Breast epithelium (tissue), 3 donors: ENCODE results near the gene VPS51.

Source experiments
- CTCF ChIP-seq, 3 donors: fragments of 450-650 bp; IDR thresholded peaks; one replicate each; pipeline ENCODE4 v1.5.1; 2016 to 2017; ENCODE audit warnings: antibody characterized with exemption in 3 of 3, mild to moderate bottlenecking in 3 of 3, moderate library complexity in 3 of 3
- POLR2A ChIP-seq: fragments of 450-650 bp; IDR thresholded peaks from one replicate; pipeline ENCODE4 v1.6.1; 2016; ENCODE audit warnings: antibody characterized with exemption, mild to moderate bottlenecking, moderate library complexity

DNA sequence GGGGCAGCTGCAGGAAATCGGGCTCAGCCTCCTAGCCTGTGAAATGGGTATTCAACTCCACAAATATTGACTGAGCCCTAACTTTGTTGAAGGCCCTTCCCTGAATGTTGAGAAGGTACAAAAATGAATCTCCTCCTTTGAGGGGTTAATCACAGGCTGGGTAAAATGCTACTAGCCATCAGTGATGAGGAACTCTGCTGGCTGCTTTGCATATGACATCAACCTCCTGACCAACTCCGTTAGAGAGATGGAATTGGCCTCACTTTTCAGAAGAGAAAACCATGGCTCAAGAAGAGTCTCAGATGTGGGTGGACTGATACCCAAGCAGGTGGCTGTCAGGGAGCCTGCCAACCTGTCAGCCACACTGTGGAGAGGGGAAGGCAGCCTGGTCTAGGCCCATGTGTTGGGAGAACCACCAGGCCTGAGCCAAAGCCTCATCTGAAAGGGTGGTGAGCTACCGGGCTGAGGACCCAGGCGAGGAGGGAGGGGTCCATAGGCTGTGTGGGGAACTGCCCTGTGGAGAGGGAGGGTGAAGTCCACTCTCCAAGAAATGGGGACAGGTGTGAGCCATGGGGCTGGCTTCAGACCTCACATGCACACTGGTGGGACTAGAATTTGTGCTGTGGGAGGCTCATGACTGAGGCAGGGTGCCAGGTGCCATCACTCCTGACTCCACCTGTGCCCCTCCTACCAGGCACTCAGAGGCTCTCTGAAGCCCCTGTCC lies 23.9 kb upstream of the VPS51 start:
- no peak for TF ChIP-seq CTCF (IDR thresholded peaks at IDR 0.05)
- TF ChIP-seq POLR2A, result no peak
